SU-DHL-6 (cell line): ENCODE measurements around the gene THOC2.
"Not testable (repeated sequence)": the region's sequence is repeated elsewhere in the genome, so short reads cannot be mapped to it uniquely, and the experiment has no call there.

ENCODE experiments used
- H2AFZ ChIP-seq: fragments of 200-600 bp; sonication (generic); 2 replicates; pipeline ENCODE4 v1.6.1; 2014; ENCODE audit warnings: low read depth, mild to moderate bottlenecking, moderate library complexity, mixed read lengths, antibody characterized with exemption, low read length; ENCODE audit not compliant: severe bottlenecking
- H3F3A ChIP-seq: fragments of 200-600 bp; shearing (Covaris generic); 2 replicates; pipeline ENCODE4 v1.6.0; 2016; ENCODE audit warnings: antibody characterized with exemption, mild to moderate bottlenecking; ENCODE audit not compliant: insufficient read depth
- H3K27ac ChIP-seq: fragments of 200-600 bp; sonication (generic); 2 replicates; pipeline ENCODE4 v1.5.1; 2016; ENCODE audit warnings: low read depth, mild to moderate bottlenecking, low read length, moderate library complexity, mixed read lengths
- H3K27me3 ChIP-seq: fragments of 200-600 bp; sonication (generic), shearing (Covaris generic); 2 replicates; pipeline ENCODE4 v1.6.0; 2014; ENCODE audit warnings: mild to moderate bottlenecking, low read length
- H3K36me3 ChIP-seq: fragments of 200-600 bp; sonication (generic); 2 replicates; pipeline ENCODE4 v1.6.1; 2014; ENCODE audit warnings: mild to moderate bottlenecking, low read length, mixed read lengths
- H3K4me2 ChIP-seq: fragments of 300-600, 200-600 bp; shearing (Covaris generic), sonication (generic); 2 replicates; pipeline ENCODE4 v1.6.0; 2014; ENCODE audit warnings: low read length, low read depth, mild to moderate bottlenecking; ENCODE audit not compliant: poor library complexity, severe bottlenecking
- H3K4me3 ChIP-seq: fragments of 200-600 bp; sonication (generic); 2 replicates; pipeline ENCODE4 v1.5.1; 2014; ENCODE audit warnings: antibody characterized with exemption, low read length, mild to moderate bottlenecking, mixed read lengths; ENCODE audit not compliant: insufficient read depth, poor library complexity, severe bottlenecking
- H3K79me2 ChIP-seq: fragments of 200-600 bp; sonication (generic); 2 replicates; pipeline ENCODE4 v1.6.1; 2014; ENCODE audit warnings: mild to moderate bottlenecking, low read length, moderate library complexity; ENCODE audit not compliant: insufficient read depth
- H3K9ac ChIP-seq: fragments of 200-600 bp; sonication (generic); 2 replicates; pipeline ENCODE4 v1.7.0; 2014; ENCODE audit warnings: mild to moderate bottlenecking, low read length
- H3K9me2 ChIP-seq: fragments of 200-600 bp; sonication (generic); replicated peaks from 2 replicates; pipeline ENCODE4 v1.6.1; 2014; ENCODE audit warnings: low read length; ENCODE audit not compliant: insufficient read depth
- H3K9me3 ChIP-seq: fragments of 200-600 bp; sonication (generic); 2 replicates; pipeline ENCODE4 v1.6.1; 2014; ENCODE audit warnings: low read length, mixed read lengths; ENCODE audit not compliant: insufficient read depth
- H4K20me1 ChIP-seq: fragments of 200-600 bp; sonication (generic); 2 replicates; pipeline ENCODE4 v1.6.1; 2014; ENCODE audit warnings: low read depth, mild to moderate bottlenecking, antibody characterized with exemption, low read length, moderate library complexity, mixed read lengths
- EZH2phosphoT487 ChIP-seq: fragments of 200-600 bp; sonication (generic), shearing (Covaris generic); conservative IDR thresholded peaks from 2 replicates; pipeline ENCODE4 v1.6.1; 2018; ENCODE audit warnings: mild to moderate bottlenecking, antibody characterized with exemption, low read length, moderate library complexity, mixed read lengths
- TF ChIP-seq, protein P1 (sequence below): fragments of 200-600 bp; sonication (generic); IDR thresholded peaks from one replicate; pipeline ENCODE4 v1.5.1; 2017; ENCODE audit warnings: antibody characterized with exemption, mild to moderate bottlenecking, low read length, moderate library complexity; ENCODE audit not compliant: insufficient read depth, poor library complexity, severe bottlenecking

The THOC2 gene

DNA sequence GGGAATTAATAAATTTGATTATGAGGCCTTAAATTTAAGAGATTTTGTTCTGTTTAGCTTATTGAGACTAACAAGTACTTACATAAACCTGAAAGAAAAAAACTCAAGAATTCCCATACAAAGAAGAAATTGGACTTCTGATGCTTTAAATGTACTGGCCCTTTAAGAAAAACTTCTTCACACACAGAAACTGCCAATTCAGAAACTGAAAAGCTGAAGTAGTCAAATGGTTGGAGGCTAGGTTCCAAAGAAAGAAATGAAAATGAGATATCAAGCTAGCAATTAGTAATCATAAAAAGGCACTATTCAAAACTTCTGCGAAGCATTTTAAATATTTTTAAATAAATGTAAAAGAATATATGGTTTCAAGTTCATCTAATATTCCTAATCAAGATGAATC lies 151.3 kb downstream of the THOC2 start:
- H3K9ac ChIP-seq: no peak overlapping the region
- no peaks in the 10 kb centered on the region for H3K79me2 ChIP-seq
- H3K27me3 ChIP-seq: no peaks in the 10 kb centered on the region
- no peak overlapping the region for H2AFZ ChIP-seq
- no peaks in the 10 kb centered on the region for H4K20me1 ChIP-seq
- H3K9me3 ChIP-seq: no peaks in the 10 kb centered on the region
- no peak overlapping the region for H3K27ac ChIP-seq
- TF ChIP-seq EZH2phosphoT487: no peak
- H3K4me3 ChIP-seq: no peak overlapping the region
- H3K4me2 ChIP-seq: no peak overlapping the region
- H3K9me2 ChIP-seq: no peaks in the 10 kb centered on the region
- no peaks in the 10 kb centered on the region for H3F3A ChIP-seq
- H3K36me3 ChIP-seq: no peaks in the 10 kb centered on the region

DNA sequence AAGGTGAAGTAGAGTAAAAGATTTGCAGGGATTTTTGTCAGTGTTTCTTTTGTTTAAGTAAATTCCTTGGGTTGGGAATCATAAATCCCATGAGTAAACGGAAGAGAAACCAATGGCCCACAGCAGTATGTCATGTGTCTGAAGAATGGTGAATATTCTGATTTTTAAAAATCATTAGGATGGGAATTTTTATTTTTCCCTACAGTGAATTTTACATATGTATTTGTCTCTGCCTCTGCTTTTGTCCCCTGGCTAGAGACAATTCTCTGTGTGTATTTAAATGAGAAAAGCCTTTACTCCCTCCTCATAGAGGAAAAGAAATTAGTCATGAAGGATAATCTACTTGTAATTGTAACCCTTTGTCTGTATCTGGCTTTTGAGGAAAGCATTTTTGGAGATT lies 152.1 kb downstream of the THOC2 start:
- Histone ChIP-seq H3K4me3 (no peak overlapping the region), H3K36me3 (no peaks in the 10 kb centered on the region), H4K20me1 (no peaks in the 10 kb centered on the region), H3K9me3 (no peaks in the 10 kb centered on the region), H3K79me2 (no peaks in the 10 kb centered on the region), H3K27ac (no peak overlapping the region), H3K9ac (no peak overlapping the region), H3K9me2 (no peaks in the 10 kb centered on the region), H3K27me3 (no peaks in the 10 kb centered on the region), H3K4me2 (no peak overlapping the region), H2AFZ (no peak overlapping the region), H3F3A (no peaks in the 10 kb centered on the region)
- TF ChIP-seq, protein P1, sequence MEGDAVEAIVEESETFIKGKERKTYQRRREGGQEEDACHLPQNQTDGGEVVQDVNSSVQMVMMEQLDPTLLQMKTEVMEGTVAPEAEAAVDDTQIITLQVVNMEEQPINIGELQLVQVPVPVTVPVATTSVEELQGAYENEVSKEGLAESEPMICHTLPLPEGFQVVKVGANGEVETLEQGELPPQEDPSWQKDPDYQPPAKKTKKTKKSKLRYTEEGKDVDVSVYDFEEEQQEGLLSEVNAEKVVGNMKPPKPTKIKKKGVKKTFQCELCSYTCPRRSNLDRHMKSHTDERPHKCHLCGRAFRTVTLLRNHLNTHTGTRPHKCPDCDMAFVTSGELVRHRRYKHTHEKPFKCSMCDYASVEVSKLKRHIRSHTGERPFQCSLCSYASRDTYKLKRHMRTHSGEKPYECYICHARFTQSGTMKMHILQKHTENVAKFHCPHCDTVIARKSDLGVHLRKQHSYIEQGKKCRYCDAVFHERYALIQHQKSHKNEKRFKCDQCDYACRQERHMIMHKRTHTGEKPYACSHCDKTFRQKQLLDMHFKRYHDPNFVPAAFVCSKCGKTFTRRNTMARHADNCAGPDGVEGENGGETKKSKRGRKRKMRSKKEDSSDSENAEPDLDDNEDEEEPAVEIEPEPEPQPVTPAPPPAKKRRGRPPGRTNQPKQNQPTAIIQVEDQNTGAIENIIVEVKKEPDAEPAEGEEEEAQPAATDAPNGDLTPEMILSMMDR: no peak
- TF ChIP-seq EZH2phosphoT487: no peak

DNA sequence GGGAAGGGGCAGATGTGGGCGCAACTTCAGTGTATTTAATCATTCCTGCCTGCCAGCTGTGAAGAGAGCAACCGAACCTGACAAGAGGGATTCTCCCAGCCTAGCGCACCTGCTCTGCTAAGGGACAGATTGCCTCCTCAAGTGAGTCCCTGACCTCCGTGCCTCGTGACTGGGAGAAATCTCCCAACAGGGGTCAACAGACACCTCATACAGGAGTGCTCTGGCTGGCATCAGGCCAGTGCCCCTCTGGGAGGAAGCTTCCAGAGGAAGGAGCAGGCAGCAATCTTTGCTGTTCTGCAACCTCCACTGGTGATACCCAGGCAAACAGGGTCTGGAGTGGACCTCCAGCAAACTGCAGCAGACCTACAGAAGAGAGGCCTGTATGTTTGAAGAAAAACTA lies 158.8 kb downstream of the THOC2 start:
- not testable (repeated sequence) for H2AFZ ChIP-seq, H3K9me3 ChIP-seq, H3K27ac ChIP-seq, H3K4me3 ChIP-seq, H4K20me1 ChIP-seq, H3K9me2 ChIP-seq, H3K4me2 ChIP-seq, H3K9ac ChIP-seq, H3K36me3 ChIP-seq, H3K27me3 ChIP-seq, H3K79me2 ChIP-seq, H3F3A ChIP-seq

DNA sequence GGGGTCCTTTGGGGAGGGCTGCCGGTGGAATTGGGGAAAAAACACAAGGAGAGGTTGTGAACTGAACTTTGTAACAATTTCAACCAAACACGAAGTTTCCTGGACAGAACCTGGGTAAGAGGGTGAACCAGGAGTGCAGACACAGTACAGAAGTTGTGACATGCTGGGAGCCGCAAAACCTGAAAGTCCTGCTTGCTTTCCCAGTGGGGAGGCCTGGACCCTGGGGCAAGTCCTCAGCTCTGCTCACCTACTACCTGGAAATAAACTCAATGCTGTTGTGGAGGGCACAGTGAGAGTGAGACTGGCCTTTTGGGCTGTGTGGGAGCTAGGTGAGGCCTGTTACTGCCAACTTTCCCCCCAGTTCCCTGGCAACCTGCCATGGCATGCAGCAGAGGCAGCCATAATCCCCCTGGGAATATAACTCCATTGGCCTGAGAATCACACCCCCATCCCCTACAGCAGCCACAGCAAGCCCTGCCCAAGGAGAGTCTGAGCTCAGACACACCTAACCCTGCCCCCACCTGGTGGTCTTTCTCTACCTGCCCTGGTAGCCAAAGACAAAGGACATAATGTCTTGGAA lies 162.8 kb downstream of the THOC2 start:
- H3K9me2 ChIP-seq: no peaks in the 10 kb centered on the region
- TF ChIP-seq, protein P1: no peak
- no peak for TF ChIP-seq EZH2phosphoT487
- H3K4me2 ChIP-seq: no peak overlapping the region
- no peaks in the 10 kb centered on the region for H3F3A ChIP-seq
- no peaks in the 10 kb centered on the region for H3K79me2 ChIP-seq
- H3K9ac ChIP-seq: no peak overlapping the region
- no peaks in the 10 kb centered on the region for H3K27me3 ChIP-seq
- no peaks in the 10 kb centered on the region for H4K20me1 ChIP-seq
- H3K4me3 ChIP-seq: no peak overlapping the region
- H3K9me3 ChIP-seq: no peaks in the 10 kb centered on the region
- H3K27ac ChIP-seq: no peak overlapping the region
- no peaks in the 10 kb centered on the region for H3K36me3 ChIP-seq
- H2AFZ ChIP-seq: no peak overlapping the region
